Keratinocyte (primary cell): ENCODE measurements around the gene FANCL. TPM values are rescaled to one million over a fixed set of nuclear protein-coding genes. Genes with fewer than 3 reads are reported as not detected.
"Not testable (repeated sequence)": the region's sequence is repeated elsewhere in the genome, so short reads cannot be mapped to it uniquely, and the experiment has no call there.

Source experiments
- DNase-seq: peaks from one replicate; pipeline ENCODE4 v3.0.0-alpha.2; 2011; ENCODE audit warnings: low read depth, missing footprints, low spot score
- FAIRE-seq: peaks from 2 replicates; lab custom pipeline; 2011; peaks lifted over from hg19 to GRCh38; lab: Jason Lieb, UNC
- H2AFZ ChIP-seq: 2 replicates; pipeline ENCODE4 v1.6.0; 2012; ENCODE audit warnings: low read length, control low read depth, inconsistent platforms; ENCODE audit not compliant: control insufficient read depth
- H3K27ac ChIP-seq: 2 replicates; pipeline ENCODE4 v1.5.1; 2011; ENCODE audit warnings: low read length; ENCODE audit not compliant: control insufficient read depth, insufficient read depth
- H3K27me3 ChIP-seq: 3 replicates; pipeline ENCODE4 v1.6.0; 2011; ENCODE audit warnings: low read length; ENCODE audit not compliant: control insufficient read depth, insufficient read depth; ENCODE audit errors: extremely low read depth
- H3K36me3 ChIP-seq, 2 experiments: 2 replicates in 1 of 2; 3 replicates in 1 of 2; pipeline ENCODE4 v1.5.1; 2011; ENCODE audit warnings: low read length in 2 of 2, mild to moderate bottlenecking in 1 of 2; ENCODE audit not compliant: control insufficient read depth in 2 of 2, insufficient read depth in 2 of 2; ENCODE audit errors: extremely low read depth in 1 of 2
- H3K4me1 ChIP-seq: 3 replicates; pipeline ENCODE4 v1.5.1; 2011; ENCODE audit warnings: low read length; ENCODE audit not compliant: control insufficient read depth, insufficient read depth; ENCODE audit errors: extremely low read depth
- H3K4me2 ChIP-seq: 3 replicates; pipeline ENCODE4 v1.6.0; 2011; ENCODE audit warnings: low read depth, low read length; ENCODE audit not compliant: control insufficient read depth, insufficient read depth; ENCODE audit errors: extremely low read depth
- H3K4me3 ChIP-seq, 3 experiments: fragments of 200-600 bp in 1 of 3; sonication (generic) in 1 of 3; 2 replicates in 2 of 3; 3 replicates in 1 of 3; pipeline ENCODE4 v1.5.1; 2011 to 2016; ENCODE audit warnings: low read length in 3 of 3, mild to moderate bottlenecking in 3 of 3, control low read depth in 2 of 3, inconsistent platforms in 1 of 3, low read depth in 1 of 3, mixed read lengths in 1 of 3, mixed run types in 1 of 3, moderate library complexity in 1 of 3; ENCODE audit not compliant: control insufficient read depth in 2 of 3, insufficient read depth in 2 of 3; ENCODE audit errors: extremely low read depth in 1 of 3
- H3K79me2 ChIP-seq: 2 replicates; pipeline ENCODE4 v1.6.0; 2012; ENCODE audit warnings: low read length; ENCODE audit not compliant: control insufficient read depth, insufficient read depth
- H3K9ac ChIP-seq: 3 replicates; pipeline ENCODE4 v1.6.0; 2011; ENCODE audit warnings: low read length; ENCODE audit not compliant: control insufficient read depth, insufficient read depth; ENCODE audit errors: extremely low read depth
- H3K9me1 ChIP-seq: 3 replicates; pipeline ENCODE4 v1.6.0; 2011; ENCODE audit warnings: low read length; ENCODE audit not compliant: control insufficient read depth, insufficient read depth; ENCODE audit errors: extremely low read depth
- H3K9me3 ChIP-seq: 2 replicates; pipeline ENCODE4 v1.5.1; 2012; ENCODE audit warnings: low read depth, low read length; ENCODE audit not compliant: control insufficient read depth
- H4K20me1 ChIP-seq: 3 replicates; pipeline ENCODE4 v1.6.0; 2011; ENCODE audit warnings: low read length; ENCODE audit not compliant: control insufficient read depth, insufficient read depth; ENCODE audit errors: extremely low read depth
- CTCF ChIP-seq, 3 experiments: IDR thresholded peaks in 1 of 3; conservative IDR thresholded peaks in 1 of 3; optimal IDR thresholded peaks in 1 of 3; 2 replicates in 2 of 3; 3 replicates in 1 of 3; pipeline versions ENCODE3 to v1.5.1; 2011; ENCODE audit warnings: low read length in 3 of 3, mild to moderate bottlenecking in 3 of 3, moderate library complexity in 2 of 3, control low read depth in 1 of 3, inconsistent platforms in 1 of 3; ENCODE audit not compliant: insufficient read depth in 2 of 3; ENCODE audit errors: extremely low read depth in 1 of 3
- EZH2 ChIP-seq: IDR thresholded peaks from one replicate; pipeline ENCODE4 v1.6.1; 2012; ENCODE audit warnings: inconsistent platforms, mild to moderate bottlenecking, low read length, moderate library complexity
- dilution Hi-C: fragments of 300-500 bp; cut with MboI; formaldehyde crosslinking; loops from one replicate; pipeline ENCODE4 v1.7.0; 2020; ENCODE audit warnings: low sequenced_read_pairs; ENCODE audit not compliant: extremely low pct_ligation_motif_present
- polyA plus RNA-seq, 5 experiments: library from polyadenylated mRNA; depleted of rRNA in 3 of 5; stranded (reverse) in 3 of 5; stranded (forward) in 1 of 5; unstranded in 1 of 5; fragments of >200 nt; gene quantifications; 1 replicate in 1 of 5; 2 replicates in 3 of 5; 3 replicates in 1 of 5; pipeline versions ENCODE4 v1.2.1 to v1.2.3, GENCODE V29; 2011 to 2012; ENCODE audit warnings: missing spikeins in 2 of 5, low read depth in 1 of 5, low replicate concordance in 1 of 5

Gene FANCL
- polyA plus RNA-seq, 1 donor (not counting 4 experiments of a cell fraction or from before 2014, with no cell fraction given): 15.1 TPM

- Histone ChIP-seq H3K9me3 (no peaks in the 10 kb centered on the region), H3K4me2 (no peak overlapping the region), H3K27me3 (no peaks in the 10 kb centered on the region), H4K20me1 (no peaks in the 10 kb centered on the region), H3K36me3 (peaks cover 2 to 3% of the 10 kb centered on the region in 2 experiments), H3K4me3 (no peak overlapping the region), H3K9me1 (no peaks in the 10 kb centered on the region), H2AFZ (no peak overlapping the region), H3K27ac (no peak overlapping the region), H3K79me2 (no peaks in the 10 kb centered on the region), H3K4me1 (no peaks in the 10 kb centered on the region), H3K9ac (no peak overlapping the region)
- FAIRE-seq: no peak
- no peak for TF ChIP-seq CTCF (optimal IDR thresholded peaks at IDR 0.05 in 1 of 3, IDR thresholded peaks at IDR 0.05 in 1 of 3, conservative IDR thresholded peaks at IDR 0.05 in 1 of 3; ENCODE audit: extremely low read depth in 1 of 3, insufficient read depth in 2 of 3, low read length in 3 of 3)
- TF ChIP-seq EZH2: no peak
- dilution Hi-C loops: no loop called here
- DNase-seq: no peak
Observed at GRCh38 chr2:58122040-58122439, 119.1 kb downstream of the FANCL start.

GRCh38 chr2:58120626-58121229 is 120.4 kb downstream of the FANCL start:
- no peak overlapping the region for H2AFZ ChIP-seq
- H3K4me3 ChIP-seq: no peak overlapping the region
- dilution Hi-C loops: no loop called here
- no peak overlapping the region for H3K9ac ChIP-seq
- H3K4me1 ChIP-seq: no peaks in the 10 kb centered on the region
- H3K4me2 ChIP-seq: no peak overlapping the region
- no peak for FAIRE-seq
- no peaks in the 10 kb centered on the region for H3K9me3 ChIP-seq
- no peaks in the 10 kb centered on the region for H4K20me1 ChIP-seq
- no peaks in the 10 kb centered on the region for H3K9me1 ChIP-seq
- no peak for DNase-seq
- no peaks in the 10 kb centered on the region for H3K79me2 ChIP-seq
- no peak overlapping the region for H3K27ac ChIP-seq
- TF ChIP-seq CTCF (optimal IDR thresholded peaks at IDR 0.05 in 1 of 3, IDR thresholded peaks at IDR 0.05 in 1 of 3, conservative IDR thresholded peaks at IDR 0.05 in 1 of 3; ENCODE audit: extremely low read depth in 1 of 3, insufficient read depth in 2 of 3, low read length in 3 of 3): no peak
- no peak for TF ChIP-seq EZH2
- no peaks in the 10 kb centered on the region for H3K27me3 ChIP-seq
- H3K36me3 ChIP-seq: peaks cover 2 to 3% of the 10 kb centered on the region in 2 experiments

- H3K9me3 ChIP-seq, dilution Hi-C loops, H3K36me3 ChIP-seq, H3K9ac ChIP-seq, H3K79me2 ChIP-seq, H4K20me1 ChIP-seq, H3K9me1 ChIP-seq, FAIRE-seq, H3K4me3 ChIP-seq, H2AFZ ChIP-seq, H3K27me3 ChIP-seq, H3K4me2 ChIP-seq: not testable (repeated sequence)
- Histone ChIP-seq H3K4me1 (peaks cover 16% of the 10 kb centered on the region), H3K27ac (peak overlapping the region; percentile 82)
- DNase-seq: peak; percentile 45
Observed at GRCh38 chr2:58113563-58113962, 127.6 kb downstream of the FANCL start.
